Liver (tissue), 9 donors: ENCODE results near the gene ZCCHC4. TPM values are rescaled to one million over a fixed set of nuclear protein-coding genes. Genes with fewer than 3 reads are reported as not detected.
"Not testable (repeated sequence)": the region's sequence is repeated elsewhere in the genome, so short reads cannot be mapped to it uniquely, and the experiment has no call there.

Experiments used
- DNase-seq: peaks from one replicate; pipeline ENCODE4 v3.0.0-alpha.2; 2017; ENCODE audit warnings: low spot score
- H3K27ac ChIP-seq, 2 donors: one replicate each; pipeline ENCODE4 v1.7.0; 2013; ENCODE audit warnings: inconsistent platforms in 2 of 2, low read length in 2 of 2, control low read depth in 1 of 2, low read depth in 1 of 2, mild to moderate bottlenecking in 1 of 2
- H3K27me3 ChIP-seq, 4 donors: one replicate each; pipeline versions ENCODE4 v1.6.1 to v1.7.0; 2013; ENCODE audit warnings: low read length in 3 of 4, inconsistent platforms in 1 of 4, mild to moderate bottlenecking in 1 of 4, moderate library complexity in 1 of 4; ENCODE audit not compliant: control insufficient read depth in 4 of 4, insufficient read depth in 4 of 4
- H3K36me3 ChIP-seq, 4 donors: one replicate each; pipeline versions ENCODE4 v1.6.1 to v1.7.0; 2013; ENCODE audit warnings: low read length in 3 of 4, mild to moderate bottlenecking in 3 of 4, low read depth in 1 of 4, moderate library complexity in 1 of 4; ENCODE audit not compliant: control insufficient read depth in 4 of 4, insufficient read depth in 3 of 4
- H3K4me1 ChIP-seq, 4 donors: one replicate each; pipeline versions ENCODE4 v1.6.1 to v1.7.0; 2013; ENCODE audit warnings: low read length in 3 of 4, mild to moderate bottlenecking in 3 of 4, moderate library complexity in 1 of 4; ENCODE audit not compliant: control insufficient read depth in 4 of 4, insufficient read depth in 4 of 4
- H3K4me3 ChIP-seq, 3 donors: one replicate each; pipeline versions ENCODE4 v1.6.1 to v1.7.0; 2013; ENCODE audit warnings: low read length in 3 of 3, control low read depth in 1 of 3, low read depth in 1 of 3, mild to moderate bottlenecking in 1 of 3
- H3K9ac ChIP-seq, 2 donors: one replicate each; pipeline ENCODE4 v1.7.0; 2013; ENCODE audit warnings: low read length in 2 of 2, mild to moderate bottlenecking in 2 of 2, moderate library complexity in 2 of 2, control low read depth in 1 of 2, low read depth in 1 of 2
- H3K9me3 ChIP-seq, 4 donors: one replicate each; pipeline versions ENCODE4 v1.6.1 to v1.7.0; 2013; ENCODE audit warnings: low read length in 3 of 4; ENCODE audit not compliant: control insufficient read depth in 4 of 4
- CTCF ChIP-seq: fragments of 150-350 bp; IDR thresholded peaks from 2 replicates; pipeline ENCODE4 v1.5.1; 2017; ENCODE audit warnings: improper control_type of control experiment, low read depth, low read length; ENCODE audit not compliant: missing input control
- EGR1 ChIP-seq, 2 donors: IDR thresholded peaks; 2 replicates each; pipeline ENCODE4 v1.6.1; 2016 to 2018; ENCODE audit warnings: antibody characterized with exemption in 2 of 2, low read depth in 2 of 2
- FOXA2 ChIP-seq: IDR thresholded peaks from 2 replicates; pipeline ENCODE4 v1.6.1; 2016; ENCODE audit warnings: antibody characterized with exemption
- GABPA ChIP-seq, 2 donors: IDR thresholded peaks in 1 of 2; conservative IDR thresholded peaks in 1 of 2; 2 replicates each; pipeline ENCODE4 v1.6.1; 2016; ENCODE audit warnings: antibody characterized with exemption in 2 of 2, mild to moderate bottlenecking in 1 of 2, moderate library complexity in 1 of 2
- HNF4A ChIP-seq, 2 donors: conservative IDR thresholded peaks; 2 replicates each; pipeline ENCODE4 v1.6.1; 2016; ENCODE audit warnings: antibody characterized with exemption in 2 of 2, mild to moderate bottlenecking in 2 of 2
- JUND ChIP-seq, 2 donors: IDR thresholded peaks; 2 replicates each; pipeline ENCODE4 v1.6.1; 2016; ENCODE audit warnings: antibody characterized with exemption in 2 of 2
- NR2F2 ChIP-seq: IDR thresholded peaks from 2 replicates; pipeline ENCODE4 v1.6.1; 2016; ENCODE audit warnings: antibody characterized with exemption
- RAD21 ChIP-seq, 2 donors: IDR thresholded peaks; 2 replicates each; pipeline ENCODE4 v1.6.1; 2016; ENCODE audit warnings: antibody characterized with exemption in 2 of 2, mild to moderate bottlenecking in 2 of 2
- REST ChIP-seq: IDR thresholded peaks from 2 replicates; pipeline ENCODE4 v1.6.1; 2016; ENCODE audit warnings: antibody characterized with exemption, mild to moderate bottlenecking
- RXRA ChIP-seq, 2 donors: IDR thresholded peaks; 2 replicates each; pipeline ENCODE4 v1.6.1; 2017 to 2018; ENCODE audit warnings: antibody characterized with exemption in 2 of 2, mild to moderate bottlenecking in 1 of 2
- SP1 ChIP-seq: IDR thresholded peaks from 2 replicates; pipeline ENCODE4 v1.6.1; 2018; ENCODE audit warnings: antibody characterized with exemption, mild to moderate bottlenecking
- TAF1 ChIP-seq: conservative IDR thresholded peaks from 2 replicates; pipeline ENCODE4 v1.6.1; 2016; ENCODE audit warnings: antibody characterized with exemption, mild to moderate bottlenecking
- YY1 ChIP-seq: IDR thresholded peaks from 2 replicates; pipeline ENCODE4 v1.6.1; 2016; ENCODE audit warnings: antibody characterized with exemption, mild to moderate bottlenecking
- WGBS: extraction: QIAGEN DNeasy Blood & Tissue Kit; methylation state at CpG from one replicate; pipeline ENCODE4 v1.1.7; 2013; 5-methylcytosine and 5-hydroxymethylcytosine counted together
- polyA plus RNA-seq, 2 donors: library from polyadenylated mRNA; stranded (reverse) in 1 of 2; unstranded in 1 of 2; fragments of 200-250 nt in 1 of 2; fragments of >200 nt in 1 of 2; fragmentation: Nextera tagmentation in 1 of 2; extraction: Ambion mirVana in 1 of 2; gene quantifications; one replicate each; pipeline versions ENCODE4 v1.2.1 to v1.2.3, GENCODE V29; 2013 to 2015
- total RNA-seq, 2 donors: library from RNA; depleted of rRNA; stranded (reverse); fragments of >200 nt; gene quantifications; one replicate each; pipeline ENCODE4 v1.2.3, GENCODE V29; 2014
- TF ChIP-seq, protein P1 (sequence below): IDR thresholded peaks from 2 replicates; pipeline ENCODE4 v1.6.1; 2016; ENCODE audit warnings: antibody characterized with exemption
- TF ChIP-seq, protein P2 (sequence below): IDR thresholded peaks from 2 replicates; pipeline ENCODE4 v1.6.1; 2016; ENCODE audit warnings: antibody characterized with exemption
- donor health status: healthy.
- donor health status: healthy.
- donor health status: healthy.
- donor health status: healthy.
- donor health status: healthy.

The ZCCHC4 gene
- total and polyA plus RNA-seq, 4 donors = 2.1 to 7.4 (median 4.6) TPM

DNA sequence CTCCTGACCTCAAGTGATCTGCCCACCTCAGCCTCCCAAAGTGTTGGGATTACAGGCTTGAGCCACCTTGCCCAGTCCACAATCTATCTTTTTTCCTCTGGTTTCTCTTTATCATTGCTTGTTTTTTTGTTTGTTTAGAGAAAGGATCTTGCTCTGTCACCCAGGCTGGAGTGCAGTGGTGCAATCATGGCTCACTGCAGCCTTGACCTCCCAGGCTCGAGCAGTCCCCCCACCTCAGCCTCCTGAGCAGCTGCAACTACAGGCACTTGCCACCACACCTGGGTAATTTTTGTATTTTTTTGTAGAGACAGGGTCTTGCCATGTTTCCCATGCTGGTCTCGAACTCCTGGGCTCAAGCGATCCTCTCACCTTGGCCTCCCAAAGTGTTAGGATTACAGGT lies 15.9 kb downstream of the ZCCHC4 start:
- H3K4me3 ChIP-seq, H3K27me3 ChIP-seq, DNase-seq, H3K9me3 ChIP-seq, H3K36me3 ChIP-seq, H3K27ac ChIP-seq, H3K9ac ChIP-seq: not testable (repeated sequence)
- WGBS = 81% methylated on average over 3 of the region's 3 CpGs
- H3K4me1 ChIP-seq = peaks cover 0 to 11% (median 1%) of the 10 kb centered on the region in 4 donors

GRCh38 chr4:25330335-25330734 lies 17.8 kb downstream of the ZCCHC4 start:
- H3K4me3 ChIP-seq = no peak overlapping the region
- H3K27me3 ChIP-seq = no peaks in the 10 kb centered on the region
- 91% methylated on average over 1 of the region's 1 CpG for WGBS
- H3K27ac ChIP-seq = no peak overlapping the region
- no peak for TF ChIP-seq REST
- no peak for TF ChIP-seq CTCF
- TF ChIP-seq FOXA2 = no peak
- TF ChIP-seq, protein P1, sequence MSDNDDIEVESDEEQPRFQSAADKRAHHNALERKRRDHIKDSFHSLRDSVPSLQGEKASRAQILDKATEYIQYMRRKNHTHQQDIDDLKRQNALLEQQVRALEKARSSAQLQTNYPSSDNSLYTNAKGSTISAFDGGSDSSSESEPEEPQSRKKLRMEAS = no peak
- no peak for TF ChIP-seq YY1
- no peak for TF ChIP-seq TAF1
- TF ChIP-seq EGR1 (IDR thresholded peaks at IDR 0.05; ENCODE audit: low read depth in 2 of 2) = no peak
- TF ChIP-seq, protein P2, sequence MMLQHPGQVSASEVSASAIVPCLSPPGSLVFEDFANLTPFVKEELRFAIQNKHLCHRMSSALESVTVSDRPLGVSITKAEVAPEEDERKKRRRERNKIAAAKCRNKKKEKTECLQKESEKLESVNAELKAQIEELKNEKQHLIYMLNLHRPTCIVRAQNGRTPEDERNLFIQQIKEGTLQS = no peak
- TF ChIP-seq JUND (IDR thresholded peaks at IDR 0.05) = no peak
- no peak for TF ChIP-seq NR2F2
- TF ChIP-seq RXRA (IDR thresholded peaks at IDR 0.05) = no peak
- no peak for TF ChIP-seq GABPA (IDR thresholded peaks at IDR 0.05 in 1 of 2, conservative IDR thresholded peaks at IDR 0.05 in 1 of 2)
- TF ChIP-seq SP1 = no peak
- no peak for TF ChIP-seq RAD21 (IDR thresholded peaks at IDR 0.05)
- TF ChIP-seq HNF4A (conservative IDR thresholded peaks at IDR 0.05) = no peak
- no peak overlapping the region for H3K9ac ChIP-seq
- peaks cover 0 to 11% (median 1%) of the 10 kb centered on the region in 4 donors for H3K4me1 ChIP-seq
- no peak for DNase-seq
- H3K36me3 ChIP-seq = peaks cover 0 to 4% (median 0%) of the 10 kb centered on the region in 4 donors
- H3K9me3 ChIP-seq = no peaks in the 10 kb centered on the region
